Thoracic aorta (tissue), 2 donors: Measurements from ENCODE around the gene RAB3GAP2. TPM values are rescaled to one million over a fixed set of nuclear protein-coding genes. Genes with fewer than 3 reads are reported as not detected.
"Not testable (repeated sequence)": the region's sequence is repeated elsewhere in the genome, so short reads cannot be mapped to it uniquely, and the experiment has no call there.

Source experiments
- ATAC-seq: fragments of 150-250 bp; one replicate; pipeline ENCODE4 v1.8.0; 2017; ENCODE audit warnings: low read depth; ENCODE audit not compliant: insufficient number of reproducible peaks, low FRiP score
- DNase-seq: peaks from one replicate; pipeline ENCODE4 v3.0.0-alpha.2; 2020; ENCODE audit warnings: low spot score
- H3K27ac ChIP-seq, 2 donors: fragments of 200-600 bp; sonication (generic); 1 replicate in 1 of 2; 2 replicates in 1 of 2; pipeline ENCODE4 v1.5.1; 2016; ENCODE audit warnings: mild to moderate bottlenecking in 2 of 2, moderate library complexity in 2 of 2
- H3K27me3 ChIP-seq: fragments of 200-600 bp; sonication (generic); replicated peaks from 2 replicates; pipeline ENCODE4 v1.6.0; 2016; ENCODE audit warnings: mild to moderate bottlenecking; ENCODE audit not compliant: insufficient read depth
- H3K36me3 ChIP-seq: fragments of 200-600 bp; sonication (generic); one replicate; pipeline ENCODE4 v1.5.1; 2016
- H3K4me1 ChIP-seq, 2 donors: fragments of 200-600 bp; sonication (generic); 1 replicate in 1 of 2; 2 replicates in 1 of 2; pipeline versions ENCODE4 v1.5.1 to v1.6.0; 2016; ENCODE audit warnings: low read depth in 2 of 2, mild to moderate bottlenecking in 1 of 2; ENCODE audit not compliant: control insufficient read depth in 1 of 2
- H3K4me3 ChIP-seq: fragments of 200-600 bp; sonication (generic); 2 replicates; pipeline ENCODE4 v1.5.1; 2016; ENCODE audit warnings: mild to moderate bottlenecking
- H3K9me3 ChIP-seq: fragments of 200-600 bp; sonication (generic); 2 replicates; pipeline ENCODE4 v1.5.1; 2016
- CTCF ChIP-seq: fragments of 200-600 bp; sonication (generic); IDR thresholded peaks from one replicate; pipeline ENCODE4 v1.5.1; 2019; ENCODE audit warnings: antibody characterized with exemption
- total RNA-seq, 2 donors: library from RNA; depleted of rRNA; stranded (reverse); fragments of >200 nt; gene quantifications; one replicate each; pipeline versions ENCODE4 v1.1.0 to v1.2.3, GENCODE V29; 2016

Gene RAB3GAP2
- total RNA-seq, 2 donors from 2014 or later, result 22.5 to 37.9 TPM

- H3K4me3 ChIP-seq, result no peak overlapping the region
- no peak overlapping the region for H3K27ac ChIP-seq
- DNase-seq (no peak), ATAC-seq (no peak)
- peaks cover 32% of the 10 kb centered on the region for H3K36me3 ChIP-seq
- H3K27me3 ChIP-seq, result no peaks in the 10 kb centered on the region
- no peak for TF ChIP-seq CTCF
- no peaks in the 10 kb centered on the region for H3K9me3 ChIP-seq
- H3K4me1 ChIP-seq, result no peaks in the 10 kb centered on the region
These were observed 101.3 kb downstream of the RAB3GAP2 start for GRCh38 chr1:220170836-220171526.

GRCh38 chr1:220169887-220170286, 102.4 kb downstream of the RAB3GAP2 start:
- peaks cover 36% of the 10 kb centered on the region for H3K36me3 ChIP-seq
- not testable (repeated sequence) for H3K27ac ChIP-seq, DNase-seq, H3K27me3 ChIP-seq, ATAC-seq, H3K4me3 ChIP-seq, H3K4me1 ChIP-seq, H3K9me3 ChIP-seq

DNA sequence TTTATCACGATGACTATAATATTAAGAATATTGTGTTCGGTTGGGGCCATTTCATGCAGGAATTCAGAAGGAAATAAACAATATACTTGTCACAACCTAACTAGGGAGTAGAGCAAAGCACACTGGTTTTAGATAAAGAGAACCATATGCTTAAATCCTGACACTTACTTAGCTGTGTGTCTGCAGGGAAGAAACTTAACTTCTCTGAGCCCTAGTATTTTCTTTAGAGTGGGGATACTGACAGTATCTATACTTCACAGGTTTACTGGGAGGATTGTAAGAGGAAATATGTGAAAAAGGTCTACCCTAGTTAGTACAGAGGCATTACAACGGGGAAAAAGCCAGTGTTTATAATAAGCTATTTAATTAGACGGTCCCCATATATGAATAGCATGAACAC, 105.4 kb downstream of the RAB3GAP2 start:
- Histone ChIP-seq H3K4me3 (no peak overlapping the region), H3K9me3 (no peaks in the 10 kb centered on the region), H3K27ac (no peak overlapping the region), H3K36me3 (peaks cover 35% of the 10 kb centered on the region), H3K27me3 (no peaks in the 10 kb centered on the region), H3K4me1 (no peaks in the 10 kb centered on the region)
- no peak for TF ChIP-seq CTCF
- ATAC-seq (no peak), DNase-seq (no peak)

GRCh38 chr1:220164517-220164916, 107.7 kb downstream of the RAB3GAP2 start:
- H3K4me1 ChIP-seq, result no peaks in the 10 kb centered on the region
- no peak overlapping the region for H3K4me3 ChIP-seq
- no peaks in the 10 kb centered on the region for H3K9me3 ChIP-seq
- no peak overlapping the region for H3K27ac ChIP-seq
- peaks cover 33% of the 10 kb centered on the region for H3K36me3 ChIP-seq
- no peak for ATAC-seq
- TF ChIP-seq CTCF, result no peak
- no peaks in the 10 kb centered on the region for H3K27me3 ChIP-seq
- DNase-seq, result no peak

- ATAC-seq (no peak), DNase-seq (no peak)
- no peak overlapping the region for H3K4me3 ChIP-seq
- no peak overlapping the region for H3K27ac ChIP-seq
- H3K9me3 ChIP-seq, result no peaks in the 10 kb centered on the region
- H3K4me1 ChIP-seq, result no peaks in the 10 kb centered on the region
- H3K27me3 ChIP-seq, result no peaks in the 10 kb centered on the region
- no peak for TF ChIP-seq CTCF
- H3K36me3 ChIP-seq, result peaks cover 33% of the 10 kb centered on the region
These were observed 108.1 kb downstream of the RAB3GAP2 start for GRCh38 chr1:220164116-220164515.

DNA sequence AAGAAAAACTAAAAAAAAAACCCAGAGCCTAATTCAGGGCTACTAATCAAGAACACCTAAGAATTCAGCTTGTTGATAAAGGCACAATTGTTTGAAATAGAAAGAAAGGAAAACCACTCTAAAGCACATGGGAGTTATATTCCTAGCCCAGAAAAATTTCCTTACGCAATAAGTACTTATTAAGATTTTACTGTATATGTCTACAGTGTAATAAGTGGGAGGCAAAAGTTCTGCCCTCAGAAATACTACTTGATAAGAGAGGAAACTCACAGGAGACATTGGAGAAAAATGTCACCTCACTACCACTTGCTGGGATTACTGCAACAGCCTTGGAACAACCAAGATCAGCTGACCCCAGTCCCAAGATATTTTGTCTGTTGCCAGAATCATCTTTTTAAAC, 112.2 kb downstream of the RAB3GAP2 start:
- Histone ChIP-seq H3K9me3 (no peaks in the 10 kb centered on the region), H3K27me3 (no peaks in the 10 kb centered on the region), H3K4me3 (no peak overlapping the region), H3K36me3 (peaks cover 40% of the 10 kb centered on the region), H3K27ac (no peak overlapping the region), H3K4me1 (no peaks in the 10 kb centered on the region)
- ATAC-seq (no peak), DNase-seq (no peak)
- no peak for TF ChIP-seq CTCF
